GM23338 (cell line): ENCODE data around the gene PLEKHG5. TPM values are rescaled to one million over a fixed set of nuclear protein-coding genes. Genes with fewer than 3 reads are reported as not detected.

Experiments used
- ATAC-seq: fragments of 200-7000 bp; cut with Tn5 transposase; 3 replicates; pipeline ENCODE4 v1.9.1; 2020
- DNase-seq: peaks from one replicate; pipeline ENCODE4 v3.0.0-alpha.2; 2015; ENCODE audit warnings: low spot score
- H2AFZ ChIP-seq: fragments of 200-600 bp; sonication (generic); 2 replicates; pipeline ENCODE4 v1.8.0; 2016; ENCODE audit warnings: antibody characterized with exemption, mild to moderate bottlenecking, moderate library complexity
- H3F3A ChIP-seq: fragments of 200-600 bp; sonication (generic); replicated peaks from 2 replicates; pipeline ENCODE4 v1.8.0; 2017; ENCODE audit warnings: antibody characterized with exemption, mixed run types, low read depth
- H3K27ac ChIP-seq: fragments of 200-600 bp; sonication (generic); 2 replicates; pipeline ENCODE4 v1.6.1; 2016; ENCODE audit warnings: low read depth
- H3K27me3 ChIP-seq: fragments of 200-600 bp; sonication (generic); 2 replicates; pipeline ENCODE4 v1.8.0; 2016; ENCODE audit warnings: mild to moderate bottlenecking, mixed run types, moderate library complexity; ENCODE audit not compliant: insufficient read depth
- H3K36me3 ChIP-seq: fragments of 200-600 bp; sonication (generic); 2 replicates; pipeline ENCODE4 v1.8.0; 2016; ENCODE audit warnings: mild to moderate bottlenecking; ENCODE audit not compliant: insufficient read depth
- H3K4me1 ChIP-seq: fragments of 200-600 bp; sonication (generic); 2 replicates; pipeline ENCODE4 v1.8.0; 2016; ENCODE audit warnings: mild to moderate bottlenecking, moderate library complexity; ENCODE audit not compliant: insufficient read depth
- H3K4me2 ChIP-seq: fragments of 200-600 bp; sonication (generic); 2 replicates; pipeline ENCODE4 v1.7.1; 2017; ENCODE audit warnings: mixed run types
- H3K4me3 ChIP-seq: fragments of 200-600 bp; sonication (generic); 2 replicates; pipeline ENCODE4 v1.6.1; 2016; ENCODE audit warnings: mixed run types
- H3K79me2 ChIP-seq: fragments of 200-600 bp; sonication (generic); replicated peaks from 2 replicates; pipeline ENCODE4 v1.8.0; 2017; ENCODE audit warnings: mild to moderate bottlenecking; ENCODE audit not compliant: insufficient read depth
- H3K9me2 ChIP-seq: fragments of 200-600 bp; sonication (generic); 2 replicates; pipeline ENCODE4 v1.8.0; 2017; ENCODE audit not compliant: insufficient read depth
- H4K20me1 ChIP-seq: fragments of 200-600 bp; sonication (generic); replicated peaks from 2 replicates; pipeline ENCODE4 v1.8.0; 2017; ENCODE audit warnings: mild to moderate bottlenecking; ENCODE audit not compliant: insufficient read depth
- H3K27ac Mint-ChIP-seq: 2 replicates; pipeline ENCODE4 v1.8.0; 2020; ENCODE audit warnings: inconsistent platforms, mild to moderate bottlenecking, moderate library complexity, mixed read lengths
- H3K27me3 Mint-ChIP-seq: 3 replicates; pipeline ENCODE4 v1.8.0; 2022; ENCODE audit warnings: low read depth, mild to moderate bottlenecking, moderate library complexity, mixed read lengths, inconsistent platforms; ENCODE audit not compliant: insufficient read depth, poor library complexity
- H3K36me3 Mint-ChIP-seq: 3 replicates; pipeline ENCODE4 v1.8.0; 2021; ENCODE audit warnings: low read depth, mild to moderate bottlenecking, inconsistent platforms, moderate library complexity, mixed read lengths
- H3K4me1 Mint-ChIP-seq: 3 replicates; pipeline ENCODE4 v1.8.0; 2020; ENCODE audit warnings: mild to moderate bottlenecking, inconsistent platforms, mixed read lengths
- H3K4me3 Mint-ChIP-seq: 3 replicates; pipeline ENCODE4 v1.8.0; 2021; ENCODE audit warnings: moderate library complexity, mild to moderate bottlenecking, inconsistent platforms, mixed read lengths
- H3K9me3 Mint-ChIP-seq: 3 replicates; pipeline ENCODE4 v1.8.0; 2020; ENCODE audit warnings: moderate library complexity, mild to moderate bottlenecking, inconsistent platforms, mixed read lengths
- CREB1 ChIP-seq: fragments of 250-450 bp; sonication (Bioruptor Pico); IDR thresholded peaks from 2 replicates; pipeline ENCODE4 v1.5.0; 2020; ENCODE audit warnings: low read depth, mild to moderate bottlenecking, moderate library complexity
- EZH2 ChIP-seq: fragments of 200-600 bp; sonication (generic); IDR thresholded peaks from one replicate; pipeline ENCODE4 v1.8.0; 2017; ENCODE audit warnings: antibody characterized with exemption, mild to moderate bottlenecking, low read depth; ENCODE audit not compliant: unreplicated experiment
- EZH2phosphoT487 ChIP-seq: fragments of 200-600 bp; sonication (generic); IDR thresholded peaks from one replicate; pipeline ENCODE4 v1.8.1; 2018; ENCODE audit warnings: antibody characterized with exemption; ENCODE audit not compliant: unreplicated experiment
- JUNB ChIP-seq: IDR thresholded peaks from one replicate; pipeline ENCODE4 v1.6.1; 2016; ENCODE audit warnings: antibody characterized with exemption; ENCODE audit not compliant: unreplicated experiment
- NANOG ChIP-seq: IDR thresholded peaks from 2 replicates; pipeline ENCODE4 v1.6.1; 2016; ENCODE audit warnings: antibody characterized with exemption, borderline replicate concordance
- POLR2AphosphoS5 ChIP-seq: IDR thresholded peaks from 2 replicates; pipeline ENCODE4 v1.6.1; 2016; ENCODE audit warnings: antibody characterized with exemption, low read depth
- STAT1 ChIP-seq: IDR thresholded peaks from one replicate; pipeline ENCODE4 v1.6.1; 2016; ENCODE audit warnings: antibody characterized with exemption; ENCODE audit not compliant: unreplicated experiment
- ZNF114 ChIP-seq: fragments of 250-450 bp; sonication (Bioruptor Pico); IDR thresholded peaks from 2 replicates; pipeline ENCODE4 v1.5.0; 2020; ENCODE audit warnings: mild to moderate bottlenecking, moderate library complexity
- ZNF331 ChIP-seq: fragments of 250-450 bp; sonication (Bioruptor Pico); IDR thresholded peaks from 2 replicates; pipeline ENCODE4 v1.5.0; 2020; ENCODE audit warnings: low read depth, mild to moderate bottlenecking, moderate library complexity
- polyA plus RNA-seq: library from polyadenylated mRNA; unstranded; fragments of >200 nt; fragmentation: Nextera tagmentation; extraction: Ambion mirVana; gene quantifications from 2 replicates; pipeline ENCODE4 v1.2.1, GENCODE V29; 2016
- total RNA-seq: library from RNA; depleted of rRNA; stranded (reverse); fragments of >200 nt; shearing (Covaris generic); gene quantifications from 2 replicates; pipeline ENCODE4 v1.2.3, GENCODE V29; 2014
- TF ChIP-seq, protein P1 (sequence below), 2 experiments: fragments of 200-600 bp in 1 of 2; sonication (generic) in 1 of 2; conservative IDR thresholded peaks; 2 replicates each; pipeline versions ENCODE4 v1.5.1 to v1.6.1; 2016 to 2017; ENCODE audit warnings: antibody characterized with exemption in 2 of 2, low read depth in 2 of 2, mild to moderate bottlenecking in 2 of 2, moderate library complexity in 1 of 2
- TF ChIP-seq, protein P2 (sequence below): IDR thresholded peaks from 2 replicates; pipeline ENCODE4 v1.6.1; 2016; ENCODE audit warnings: antibody characterized with exemption
- TF ChIP-seq, protein P3 (sequence below): IDR thresholded peaks from one replicate; pipeline ENCODE4 v1.6.1; 2018; ENCODE audit warnings: antibody characterized with exemption; ENCODE audit not compliant: unreplicated experiment
- TF ChIP-seq, protein P4 (sequence below): fragments of 250-450 bp; sonication (Bioruptor Pico); IDR thresholded peaks from 2 replicates; pipeline ENCODE4 v1.5.0; 2020; ENCODE audit warnings: mild to moderate bottlenecking, moderate library complexity

PLEKHG5 gene
- total and polyA plus RNA-seq, 2 experiments from 2014 or later, result 9.0 to 26.4 TPM

DNA sequence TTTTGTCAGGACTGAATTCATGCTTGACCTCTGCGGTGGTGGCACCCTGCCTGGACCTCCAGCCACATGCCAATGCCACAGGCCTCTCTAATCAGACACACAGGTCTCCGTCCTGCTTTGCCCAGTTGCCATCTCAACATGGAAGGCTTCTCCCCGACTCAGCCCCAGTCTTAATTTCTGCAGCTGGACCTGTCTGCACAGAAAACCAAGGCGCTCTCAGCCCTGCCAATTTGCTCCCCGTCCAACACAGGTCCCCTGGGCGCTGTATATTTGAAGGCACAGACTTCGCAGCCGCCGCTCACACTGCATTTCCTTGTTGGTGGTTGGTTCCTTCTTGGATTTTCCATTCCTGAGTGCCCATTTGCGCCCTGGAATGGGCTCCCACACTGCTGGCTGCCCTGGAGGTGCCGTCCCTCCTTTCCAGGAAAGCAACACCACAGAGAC lies 28.0 kb upstream of the PLEKHG5 start:
- Histone ChIP-seq H3K4me2 (peak overlapping the region; percentile 15), H4K20me1 (no peaks in the 10 kb centered on the region; the same call in none of the 2 replicates), H3K9me2 (no peaks in the 10 kb centered on the region), H3K4me3 (no peak overlapping the region; the same call in 1 of the 2 replicates), H3K27me3 (no peaks in the 10 kb centered on the region), H3F3A (peaks cover 27% of the 10 kb centered on the region), H3K79me2 (no peaks in the 10 kb centered on the region), H3K36me3 (no peaks in the 10 kb centered on the region), H2AFZ (peak overlapping the region; percentile 25; the same call in 1 of the 2 replicates), H3K4me1 (peaks cover 20% of the 10 kb centered on the region), H3K27ac (peak overlapping the region; percentile 78; the same call in 1 of the 2 replicates)
- TF ChIP-seq, protein P1, sequence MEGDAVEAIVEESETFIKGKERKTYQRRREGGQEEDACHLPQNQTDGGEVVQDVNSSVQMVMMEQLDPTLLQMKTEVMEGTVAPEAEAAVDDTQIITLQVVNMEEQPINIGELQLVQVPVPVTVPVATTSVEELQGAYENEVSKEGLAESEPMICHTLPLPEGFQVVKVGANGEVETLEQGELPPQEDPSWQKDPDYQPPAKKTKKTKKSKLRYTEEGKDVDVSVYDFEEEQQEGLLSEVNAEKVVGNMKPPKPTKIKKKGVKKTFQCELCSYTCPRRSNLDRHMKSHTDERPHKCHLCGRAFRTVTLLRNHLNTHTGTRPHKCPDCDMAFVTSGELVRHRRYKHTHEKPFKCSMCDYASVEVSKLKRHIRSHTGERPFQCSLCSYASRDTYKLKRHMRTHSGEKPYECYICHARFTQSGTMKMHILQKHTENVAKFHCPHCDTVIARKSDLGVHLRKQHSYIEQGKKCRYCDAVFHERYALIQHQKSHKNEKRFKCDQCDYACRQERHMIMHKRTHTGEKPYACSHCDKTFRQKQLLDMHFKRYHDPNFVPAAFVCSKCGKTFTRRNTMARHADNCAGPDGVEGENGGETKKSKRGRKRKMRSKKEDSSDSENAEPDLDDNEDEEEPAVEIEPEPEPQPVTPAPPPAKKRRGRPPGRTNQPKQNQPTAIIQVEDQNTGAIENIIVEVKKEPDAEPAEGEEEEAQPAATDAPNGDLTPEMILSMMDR (conservative IDR thresholded peaks at IDR 0.05; ENCODE audit: low read depth in 2 of 2), result no peak
- TF ChIP-seq NANOG, result no peak
- TF ChIP-seq POLR2AphosphoS5, result no peak
- no peak for TF ChIP-seq JUNB
- no peak for TF ChIP-seq EZH2phosphoT487
- TF ChIP-seq STAT1, result no peak
- no peak for TF ChIP-seq ZNF331 (CRISPR knock-in tag)
- no peak for TF ChIP-seq EZH2
- TF ChIP-seq, protein P2, sequence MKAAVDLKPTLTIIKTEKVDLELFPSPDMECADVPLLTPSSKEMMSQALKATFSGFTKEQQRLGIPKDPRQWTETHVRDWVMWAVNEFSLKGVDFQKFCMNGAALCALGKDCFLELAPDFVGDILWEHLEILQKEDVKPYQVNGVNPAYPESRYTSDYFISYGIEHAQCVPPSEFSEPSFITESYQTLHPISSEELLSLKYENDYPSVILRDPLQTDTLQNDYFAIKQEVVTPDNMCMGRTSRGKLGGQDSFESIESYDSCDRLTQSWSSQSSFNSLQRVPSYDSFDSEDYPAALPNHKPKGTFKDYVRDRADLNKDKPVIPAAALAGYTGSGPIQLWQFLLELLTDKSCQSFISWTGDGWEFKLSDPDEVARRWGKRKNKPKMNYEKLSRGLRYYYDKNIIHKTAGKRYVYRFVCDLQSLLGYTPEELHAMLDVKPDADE, result no peak
- no peak for TF ChIP-seq ZNF114 (CRISPR knock-in tag)
- TF ChIP-seq, protein P3, sequence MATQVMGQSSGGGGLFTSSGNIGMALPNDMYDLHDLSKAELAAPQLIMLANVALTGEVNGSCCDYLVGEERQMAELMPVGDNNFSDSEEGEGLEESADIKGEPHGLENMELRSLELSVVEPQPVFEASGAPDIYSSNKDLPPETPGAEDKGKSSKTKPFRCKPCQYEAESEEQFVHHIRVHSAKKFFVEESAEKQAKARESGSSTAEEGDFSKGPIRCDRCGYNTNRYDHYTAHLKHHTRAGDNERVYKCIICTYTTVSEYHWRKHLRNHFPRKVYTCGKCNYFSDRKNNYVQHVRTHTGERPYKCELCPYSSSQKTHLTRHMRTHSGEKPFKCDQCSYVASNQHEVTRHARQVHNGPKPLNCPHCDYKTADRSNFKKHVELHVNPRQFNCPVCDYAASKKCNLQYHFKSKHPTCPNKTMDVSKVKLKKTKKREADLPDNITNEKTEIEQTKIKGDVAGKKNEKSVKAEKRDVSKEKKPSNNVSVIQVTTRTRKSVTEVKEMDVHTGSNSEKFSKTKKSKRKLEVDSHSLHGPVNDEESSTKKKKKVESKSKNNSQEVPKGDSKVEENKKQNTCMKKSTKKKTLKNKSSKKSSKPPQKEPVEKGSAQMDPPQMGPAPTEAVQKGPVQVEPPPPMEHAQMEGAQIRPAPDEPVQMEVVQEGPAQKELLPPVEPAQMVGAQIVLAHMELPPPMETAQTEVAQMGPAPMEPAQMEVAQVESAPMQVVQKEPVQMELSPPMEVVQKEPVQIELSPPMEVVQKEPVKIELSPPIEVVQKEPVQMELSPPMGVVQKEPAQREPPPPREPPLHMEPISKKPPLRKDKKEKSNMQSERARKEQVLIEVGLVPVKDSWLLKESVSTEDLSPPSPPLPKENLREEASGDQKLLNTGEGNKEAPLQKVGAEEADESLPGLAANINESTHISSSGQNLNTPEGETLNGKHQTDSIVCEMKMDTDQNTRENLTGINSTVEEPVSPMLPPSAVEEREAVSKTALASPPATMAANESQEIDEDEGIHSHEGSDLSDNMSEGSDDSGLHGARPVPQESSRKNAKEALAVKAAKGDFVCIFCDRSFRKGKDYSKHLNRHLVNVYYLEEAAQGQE, result no peak
- TF ChIP-seq, protein P4, sequence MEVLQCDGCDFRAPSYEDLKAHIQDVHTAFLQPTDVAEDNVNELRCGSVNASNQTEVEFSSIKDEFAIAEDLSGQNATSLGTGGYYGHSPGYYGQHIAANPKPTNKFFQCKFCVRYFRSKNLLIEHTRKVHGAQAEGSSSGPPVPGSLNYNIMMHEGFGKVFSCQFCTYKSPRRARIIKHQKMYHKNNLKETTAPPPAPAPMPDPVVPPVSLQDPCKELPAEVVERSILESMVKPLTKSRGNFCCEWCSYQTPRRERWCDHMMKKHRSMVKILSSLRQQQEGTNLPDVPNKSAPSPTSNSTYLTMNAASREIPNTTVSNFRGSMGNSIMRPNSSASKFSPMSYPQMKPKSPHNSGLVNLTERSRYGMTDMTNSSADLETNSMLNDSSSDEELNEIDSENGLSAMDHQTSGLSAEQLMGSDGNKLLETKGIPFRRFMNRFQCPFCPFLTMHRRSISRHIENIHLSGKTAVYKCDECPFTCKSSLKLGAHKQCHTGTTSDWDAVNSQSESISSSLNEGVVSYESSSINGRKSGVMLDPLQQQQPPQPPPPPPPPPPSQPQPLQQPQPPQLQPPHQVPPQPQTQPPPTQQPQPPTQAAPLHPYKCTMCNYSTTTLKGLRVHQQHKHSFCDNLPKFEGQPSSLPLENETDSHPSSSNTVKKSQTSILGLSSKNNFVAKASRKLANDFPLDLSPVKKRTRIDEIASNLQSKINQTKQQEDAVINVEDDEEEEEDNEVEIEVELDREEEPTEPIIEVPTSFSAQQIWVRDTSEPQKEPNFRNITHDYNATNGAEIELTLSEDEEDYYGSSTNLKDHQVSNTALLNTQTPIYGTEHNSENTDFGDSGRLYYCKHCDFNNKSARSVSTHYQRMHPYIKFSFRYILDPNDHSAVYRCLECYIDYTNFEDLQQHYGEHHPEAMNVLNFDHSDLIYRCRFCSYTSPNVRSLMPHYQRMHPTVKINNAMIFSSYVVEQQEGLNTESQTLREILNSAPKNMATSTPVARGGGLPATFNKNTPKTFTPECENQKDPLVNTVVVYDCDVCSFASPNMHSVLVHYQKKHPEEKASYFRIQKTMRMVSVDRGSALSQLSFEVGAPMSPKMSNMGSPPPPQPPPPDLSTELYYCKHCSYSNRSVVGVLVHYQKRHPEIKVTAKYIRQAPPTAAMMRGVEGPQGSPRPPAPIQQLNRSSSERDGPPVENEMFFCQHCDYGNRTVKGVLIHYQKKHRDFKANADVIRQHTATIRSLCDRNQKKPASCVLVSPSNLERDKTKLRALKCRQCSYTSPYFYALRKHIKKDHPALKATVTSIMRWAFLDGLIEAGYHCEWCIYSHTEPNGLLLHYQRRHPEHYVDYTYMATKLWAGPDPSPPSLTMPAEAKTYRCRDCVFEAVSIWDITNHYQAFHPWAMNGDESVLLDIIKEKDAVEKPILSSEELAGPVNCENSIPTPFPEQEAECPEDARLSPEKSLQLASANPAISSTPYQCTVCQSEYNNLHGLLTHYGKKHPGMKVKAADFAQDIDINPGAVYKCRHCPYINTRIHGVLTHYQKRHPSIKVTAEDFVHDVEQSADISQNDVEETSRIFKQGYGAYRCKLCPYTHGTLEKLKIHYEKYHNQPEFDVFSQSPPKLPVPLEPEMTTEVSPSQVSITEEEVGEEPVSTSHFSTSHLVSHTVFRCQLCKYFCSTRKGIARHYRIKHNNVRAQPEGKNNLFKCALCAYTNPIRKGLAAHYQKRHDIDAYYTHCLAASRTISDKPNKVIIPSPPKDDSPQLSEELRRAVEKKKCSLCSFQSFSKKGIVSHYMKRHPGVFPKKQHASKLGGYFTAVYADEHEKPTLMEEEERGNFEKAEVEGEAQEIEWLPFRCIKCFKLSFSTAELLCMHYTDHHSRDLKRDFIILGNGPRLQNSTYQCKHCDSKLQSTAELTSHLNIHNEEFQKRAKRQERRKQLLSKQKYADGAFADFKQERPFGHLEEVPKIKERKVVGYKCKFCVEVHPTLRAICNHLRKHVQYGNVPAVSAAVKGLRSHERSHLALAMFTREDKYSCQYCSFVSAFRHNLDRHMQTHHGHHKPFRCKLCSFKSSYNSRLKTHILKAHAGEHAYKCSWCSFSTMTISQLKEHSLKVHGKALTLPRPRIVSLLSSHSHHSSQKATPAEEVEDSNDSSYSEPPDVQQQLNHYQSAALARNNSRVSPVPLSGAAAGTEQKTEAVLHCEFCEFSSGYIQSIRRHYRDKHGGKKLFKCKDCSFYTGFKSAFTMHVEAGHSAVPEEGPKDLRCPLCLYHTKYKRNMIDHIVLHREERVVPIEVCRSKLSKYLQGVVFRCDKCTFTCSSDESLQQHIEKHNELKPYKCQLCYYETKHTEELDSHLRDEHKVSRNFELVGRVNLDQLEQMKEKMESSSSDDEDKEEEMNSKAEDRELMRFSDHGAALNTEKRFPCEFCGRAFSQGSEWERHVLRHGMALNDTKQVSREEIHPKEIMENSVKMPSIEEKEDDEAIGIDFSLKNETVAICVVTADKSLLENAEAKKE (CRISPR knock-in tag), result no peak
- TF ChIP-seq CREB1 (CRISPR knock-in tag), result no peak
- H3K4me3 Mint-ChIP-seq, result no peak overlapping the region
- ATAC-seq, result no peak
- H3K27ac Mint-ChIP-seq, result 0 out of 2 replicates have a peak overlapping the region, but pooled peaks have one; percentile 18
- no peaks in the 10 kb centered on the region for H3K9me3 Mint-ChIP-seq
- H3K36me3 Mint-ChIP-seq, result peaks cover 4% of the 10 kb centered on the region
- DNase-seq, result no peak
- H3K4me1 Mint-ChIP-seq, result peaks cover 32% of the 10 kb centered on the region
- H3K27me3 Mint-ChIP-seq, result peaks cover 23% of the 10 kb centered on the region
